HG03097 (cell line): ENCODE results near the gene TPSB2.
"Not testable (repeated sequence)": the region's sequence is repeated elsewhere in the genome, so short reads cannot be mapped to it uniquely, and the experiment has no call there.

Experiments used
- ATAC-seq: cut with Tn5 transposase; IDR thresholded peaks from one replicate; pipeline ENCODE4 v1.9.1; 2021; ENCODE audit not compliant: unreplicated experiment, low FRiP score

The TPSB2 gene

DNA sequence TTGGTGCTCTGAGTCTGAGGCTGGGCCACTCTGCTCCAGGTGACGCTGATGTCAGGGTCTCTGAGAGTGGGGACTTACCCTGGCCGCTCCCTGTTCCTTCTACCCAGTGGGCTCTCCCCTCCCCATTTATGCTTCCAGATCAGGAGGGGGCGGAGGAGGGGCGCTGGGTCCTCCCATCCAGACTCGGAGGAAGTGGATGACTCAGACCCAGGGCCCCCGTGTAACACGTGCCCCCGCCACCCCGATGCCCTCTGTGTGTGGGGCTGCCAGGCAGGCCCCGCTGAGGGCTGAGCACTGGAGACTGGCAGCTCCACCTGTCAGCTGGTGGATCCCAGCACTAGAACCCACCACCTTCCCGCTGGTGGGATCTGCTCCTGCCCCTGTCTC lies at the start of gene TPSB2:
TPSB2 (minus strand) TSS at position 101 of the 387 bp plus-strand sequence. CDS start 233 bp downstream, outside the sequence.
- not testable (repeated sequence) for ATAC-seq

DNA sequence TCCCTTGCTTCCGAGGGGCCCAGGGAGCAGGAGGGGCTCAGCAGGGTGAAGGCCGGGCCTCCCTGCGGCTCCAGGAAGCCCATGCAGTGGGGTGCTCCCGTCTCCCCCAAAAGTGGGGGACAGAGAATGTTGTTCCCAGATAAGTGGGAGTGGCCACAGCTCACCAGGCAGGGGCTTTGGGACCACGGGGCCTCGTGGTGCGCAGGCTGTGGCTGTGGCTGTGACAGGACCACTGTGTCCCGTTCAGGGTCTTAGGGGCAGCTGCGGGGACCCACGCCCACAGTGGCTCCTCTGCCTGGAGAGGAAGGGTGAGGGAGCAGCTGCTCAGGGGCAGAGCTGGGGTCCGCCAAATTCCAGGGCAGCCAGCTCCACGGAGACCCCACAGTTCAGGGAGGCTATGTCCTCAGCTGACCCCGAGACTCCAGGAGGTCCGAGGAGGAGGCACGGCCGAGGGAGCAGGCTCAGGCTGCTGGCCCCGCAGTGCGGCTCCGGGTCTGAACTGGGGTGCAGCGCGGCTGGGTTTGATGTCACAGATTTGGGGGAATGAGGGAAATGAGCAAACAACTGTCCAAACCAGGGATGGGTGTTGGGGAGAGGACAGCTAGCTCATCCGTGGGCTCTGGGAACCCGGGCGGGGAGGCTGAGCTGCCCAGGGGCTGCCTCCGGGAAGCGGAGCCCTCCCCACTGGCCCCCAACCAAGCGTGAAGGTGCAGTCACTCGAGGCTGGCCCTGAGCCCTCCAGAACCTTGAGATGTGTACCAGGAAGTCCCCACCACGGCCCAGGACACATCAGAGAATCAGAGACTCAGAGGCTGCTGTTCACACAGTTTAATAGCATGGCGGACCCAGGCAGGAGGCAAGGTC lies 49.3 kb upstream of the TPSB2 start:
- no peak for ATAC-seq

- no peak for ATAC-seq
Observed at GRCh38 chr16:1278477-1278876, 48.5 kb upstream of the TPSB2 start.

GRCh38 chr16:1277617-1278282 lies 47.8 kb upstream of the TPSB2 start:
- ATAC-seq: no peak

DNA sequence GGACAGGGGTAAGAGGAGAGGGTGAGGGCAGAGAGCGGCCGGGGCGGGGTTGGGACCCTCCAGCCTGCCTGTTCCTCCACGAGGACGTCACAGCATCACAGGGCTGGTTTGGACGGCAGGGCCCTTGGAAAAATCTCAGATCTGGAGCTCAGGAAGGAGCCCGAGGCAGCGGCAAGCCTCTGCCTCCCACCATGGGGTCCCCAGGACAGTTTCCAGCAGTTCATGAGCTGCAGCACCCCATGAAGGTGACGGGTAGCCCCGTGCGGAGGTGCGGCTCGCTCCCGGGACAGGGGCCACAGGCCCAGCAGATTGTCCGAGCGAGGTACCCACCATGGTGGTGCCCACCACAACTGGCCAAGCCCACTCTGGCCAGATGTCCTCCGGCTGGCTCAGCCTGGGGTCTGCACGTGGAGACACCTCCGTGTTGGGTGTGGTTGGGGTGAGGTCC lies 47.2 kb upstream of the TPSB2 start:
- ATAC-seq: no peak

DNA sequence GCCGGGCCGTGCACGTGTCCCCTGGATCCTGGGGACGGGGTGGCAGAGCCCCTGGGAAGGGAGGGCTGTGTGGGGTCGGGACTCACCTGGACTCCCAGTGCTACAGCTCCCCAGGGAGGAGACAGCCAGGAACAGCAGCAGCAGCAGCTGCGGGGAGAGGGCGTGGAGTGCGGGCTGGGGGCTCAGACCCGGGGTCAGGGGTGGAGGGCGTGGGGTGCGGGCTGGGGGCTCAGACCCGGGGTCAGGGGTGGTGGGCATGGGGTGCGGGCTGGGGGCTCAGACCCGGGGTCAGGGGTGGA lies 46.5 kb upstream of the TPSB2 start:
- ATAC-seq: no peak

DNA sequence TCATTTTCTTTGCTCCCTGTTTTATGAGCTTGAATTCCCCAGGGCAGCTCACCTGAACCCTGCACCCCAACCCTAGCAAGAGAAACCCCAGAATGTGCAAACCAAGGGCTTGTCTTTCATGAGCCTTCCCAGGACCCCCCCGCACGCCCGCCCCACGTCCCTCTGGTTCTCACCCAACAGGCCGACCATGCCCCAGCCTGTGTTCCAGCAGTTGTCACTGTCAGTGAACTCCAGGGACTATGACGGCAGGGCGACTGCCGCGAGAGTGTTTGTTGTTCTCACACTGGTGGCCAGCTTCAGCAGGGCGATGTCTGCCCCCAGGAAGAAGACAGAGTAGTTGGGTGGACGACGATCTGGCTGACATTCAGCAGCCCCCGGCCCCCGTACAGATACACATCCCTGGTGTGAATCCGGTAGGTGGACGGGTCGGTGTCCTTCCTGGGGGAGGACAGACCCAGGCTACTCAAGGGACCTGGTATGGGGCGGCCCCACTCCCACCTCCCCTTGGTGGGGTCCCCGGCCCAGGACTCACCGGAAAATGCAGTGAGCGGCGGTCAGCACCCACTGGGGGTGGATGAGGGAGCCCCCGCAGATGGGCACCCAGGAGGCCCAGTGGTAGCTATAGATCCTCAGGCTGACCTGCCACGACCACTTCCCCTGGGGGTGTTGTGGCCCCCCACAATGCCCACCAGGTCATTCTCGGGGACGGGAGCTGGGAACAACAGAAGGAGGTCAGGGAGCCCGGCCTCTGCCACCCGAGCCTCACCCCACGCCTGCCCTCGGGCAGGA lies 46.0 kb upstream of the TPSB2 start:
- no peak for ATAC-seq

DNA sequence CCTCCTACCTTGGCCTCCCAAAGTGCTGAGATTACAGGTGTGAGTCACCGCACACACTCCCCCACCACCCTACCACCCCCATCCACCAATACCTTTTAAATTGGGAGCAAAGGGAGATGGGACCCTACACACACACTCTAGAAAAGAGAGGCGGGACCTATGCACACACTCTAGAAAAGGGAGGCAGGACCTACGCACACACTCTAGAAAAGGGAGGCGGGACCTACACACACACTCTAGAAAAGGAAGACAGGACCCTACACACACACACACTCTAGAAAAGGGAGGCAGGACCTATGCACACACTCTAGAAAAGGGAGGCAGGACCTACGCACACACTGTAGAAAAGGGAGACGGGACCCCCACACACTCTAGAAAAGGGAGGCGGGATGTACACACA lies 44.8 kb upstream of the TPSB2 start:
- no peak for ATAC-seq

DNA sequence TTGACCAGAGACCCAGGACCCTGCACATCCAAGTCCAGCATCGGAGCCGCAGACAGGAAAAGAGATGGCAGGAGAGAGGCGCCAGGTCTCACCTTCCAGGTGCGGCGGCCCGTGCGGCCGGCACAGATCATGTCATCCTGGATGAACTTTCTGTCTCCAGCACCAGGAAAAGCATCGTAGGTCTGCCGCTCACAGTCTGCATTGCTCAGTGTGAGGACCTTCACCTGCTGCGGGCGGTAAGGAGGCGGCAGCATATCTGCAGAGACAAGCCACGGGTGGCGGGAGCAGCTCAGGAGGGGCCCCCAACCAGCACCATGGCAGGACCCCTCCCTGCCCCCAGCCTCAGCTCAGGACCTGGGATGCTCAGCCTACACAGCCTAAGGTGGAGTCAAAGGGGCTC lies 43.8 kb upstream of the TPSB2 start:
- no peak for ATAC-seq

DNA sequence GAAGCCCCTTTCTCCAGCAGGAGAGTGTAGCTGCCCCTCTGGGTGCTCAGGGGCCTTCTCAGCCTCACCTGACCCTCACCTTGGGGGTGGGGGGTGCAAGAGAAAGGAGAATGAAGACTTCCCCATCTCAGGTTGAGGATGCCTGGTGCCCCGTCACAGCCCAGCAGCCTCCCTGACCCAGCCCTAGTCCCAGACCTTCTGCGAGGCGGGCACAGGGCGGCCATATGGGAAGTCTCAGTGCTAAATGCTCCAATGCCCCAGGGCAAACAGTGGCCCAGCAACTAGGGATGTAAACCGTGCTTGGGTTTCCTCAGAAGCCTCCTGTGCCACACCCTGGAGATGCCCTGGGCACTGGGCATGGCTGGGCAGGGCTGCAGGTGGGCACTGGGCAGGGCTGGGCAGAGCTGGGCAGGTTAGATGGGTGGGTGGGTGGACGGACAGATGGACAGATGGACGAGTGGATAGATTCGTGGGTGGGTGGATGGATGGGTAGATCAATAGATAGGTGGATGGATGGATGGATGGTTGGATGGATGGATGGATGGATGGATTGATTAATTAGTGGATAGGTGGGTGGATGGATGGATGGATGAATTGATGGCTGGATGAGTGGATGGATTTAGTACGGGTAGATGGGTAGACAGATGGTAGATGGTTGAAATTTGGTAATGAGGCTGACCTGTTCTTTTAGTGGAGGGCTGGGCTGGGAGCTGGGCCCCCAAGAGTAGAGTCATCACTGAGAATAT lies 42.6 kb upstream of the TPSB2 start:
- ATAC-seq: no peak

- ATAC-seq: not testable (repeated sequence)
Observed at GRCh38 chr16:1271724-1272413, 41.9 kb upstream of the TPSB2 start.

DNA sequence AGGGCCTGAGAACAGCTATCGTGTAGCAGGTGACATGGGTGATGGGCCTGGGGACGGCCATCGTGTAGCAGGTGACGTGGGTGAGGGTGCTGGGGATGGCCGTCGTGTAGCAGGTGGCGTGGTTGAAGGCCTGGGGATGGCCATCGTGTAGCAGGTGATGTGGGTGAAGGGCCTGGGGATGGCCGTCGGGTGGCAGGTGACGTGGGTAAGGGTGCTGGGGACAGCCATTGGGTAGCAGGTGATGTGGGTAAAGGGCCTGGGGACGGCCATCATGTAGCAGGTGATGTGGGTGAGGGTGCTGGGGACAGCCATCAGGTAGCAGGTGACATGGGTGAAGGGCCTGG lies 41.4 kb upstream of the TPSB2 start:
- no peak for ATAC-seq

- not testable (repeated sequence) for ATAC-seq
Observed at GRCh38 chr16:1269418-1269817, 39.4 kb upstream of the TPSB2 start.

GRCh38 chr16:1265826-1266225 lies 35.8 kb upstream of the TPSB2 start:
- ATAC-seq: no peak

- no peak for ATAC-seq
Observed at GRCh38 chr16:1265090-1265630, 35.2 kb upstream of the TPSB2 start.

DNA sequence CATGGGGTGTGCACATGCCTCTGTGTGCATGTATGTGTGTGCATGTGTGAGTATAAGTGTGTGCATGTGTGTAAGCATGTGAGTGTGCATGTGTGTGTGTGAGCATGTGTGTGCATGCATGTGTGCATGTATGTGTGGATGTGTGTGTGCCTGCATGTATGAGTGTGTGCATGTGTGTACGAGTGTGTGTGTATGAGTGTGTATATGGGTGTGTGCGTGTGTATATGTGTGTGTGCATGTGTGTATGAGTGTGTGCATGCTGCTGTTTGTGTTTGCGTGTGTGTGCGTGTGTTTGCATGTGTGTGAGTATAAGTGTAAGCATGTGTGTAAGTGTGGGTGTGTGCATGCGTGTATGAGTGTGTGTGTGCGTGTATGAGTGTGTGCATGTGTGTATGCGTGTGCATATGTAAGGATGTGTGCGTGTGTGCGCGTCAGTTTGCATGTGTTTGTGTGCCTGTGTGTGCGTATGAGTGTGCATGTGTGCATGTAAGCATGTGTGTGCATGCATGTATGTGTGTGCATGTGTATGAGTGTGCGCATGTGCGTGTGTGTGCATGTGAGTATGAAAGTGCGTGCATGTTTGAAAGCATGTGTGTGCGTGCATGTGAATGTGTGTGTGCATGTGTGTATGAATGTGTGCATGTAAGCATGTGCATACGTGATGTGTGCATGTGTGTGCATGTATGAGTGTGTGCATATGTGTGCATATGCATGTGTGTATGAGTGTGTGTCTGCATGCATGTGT lies 34.5 kb upstream of the TPSB2 start:
- ATAC-seq: no peak

- ATAC-seq: no peak
Observed at GRCh38 chr16:1263591-1264344, 33.8 kb upstream of the TPSB2 start.

DNA sequence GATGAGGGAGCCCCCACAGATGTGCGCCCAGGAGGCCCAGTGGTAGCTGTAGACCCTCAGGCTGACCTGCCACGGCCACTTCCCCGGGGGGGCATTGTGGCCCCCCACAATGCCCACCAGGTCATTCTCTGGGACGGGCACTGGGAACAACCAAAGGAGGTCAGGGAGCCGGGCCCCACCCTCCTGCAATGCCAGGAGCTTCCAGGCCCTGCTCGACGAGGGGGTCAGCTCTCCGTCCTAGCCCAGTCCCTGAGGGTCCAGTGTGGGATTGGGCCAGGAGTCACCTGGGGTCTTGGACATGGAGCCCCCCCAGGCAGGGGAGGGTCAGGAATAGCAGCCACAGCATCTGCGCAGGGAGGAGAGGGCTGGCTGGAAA lies 32.9 kb upstream of the TPSB2 start:
- no peak for ATAC-seq
